Skin epidermis (tissue), 12 donors: ENCODE results near the gene KLHL13.
A peak's percentile ranks its signal among the peaks of the same experiment; 100 is the strongest.
"Not testable (repeated sequence)": the region's sequence is repeated elsewhere in the genome, so short reads cannot be mapped to it uniquely, and the experiment has no call there.

Experiments used
- H3K27ac ChIP-seq, 21 experiments: fragments of 200-600 bp; sonication (generic) in 11 of 21; one replicate each; pipeline ENCODE4 v1.5.0; 2020; ENCODE audit warnings: mild to moderate bottlenecking in 3 of 21, inconsistent platforms in 2 of 21, moderate library complexity in 2 of 21
- H3K4me3 ChIP-seq, 7 experiments: fragments of 200-600 bp; sonication (generic) in 2 of 7; one replicate each; pipeline ENCODE4 v1.5.0; 2020; ENCODE audit warnings: inconsistent platforms in 2 of 7, mild to moderate bottlenecking in 2 of 7, moderate library complexity in 1 of 7

Gene KLHL13

GRCh38 chrX:118116713-118117550 lies at the start of gene KLHL13:
KLHL13 (minus strand) TSS chrX:118116810; CDS start chrX:118028473, 88,337 bp downstream.
- Histone ChIP-seq H3K27ac (peak within 1 kb of the TSS in 14 of 21 experiments; percentile 25 to 79 (median 65)), H3K4me3 (peak within 1 kb of the TSS; percentile 38 to 58 (median 42))

DNA sequence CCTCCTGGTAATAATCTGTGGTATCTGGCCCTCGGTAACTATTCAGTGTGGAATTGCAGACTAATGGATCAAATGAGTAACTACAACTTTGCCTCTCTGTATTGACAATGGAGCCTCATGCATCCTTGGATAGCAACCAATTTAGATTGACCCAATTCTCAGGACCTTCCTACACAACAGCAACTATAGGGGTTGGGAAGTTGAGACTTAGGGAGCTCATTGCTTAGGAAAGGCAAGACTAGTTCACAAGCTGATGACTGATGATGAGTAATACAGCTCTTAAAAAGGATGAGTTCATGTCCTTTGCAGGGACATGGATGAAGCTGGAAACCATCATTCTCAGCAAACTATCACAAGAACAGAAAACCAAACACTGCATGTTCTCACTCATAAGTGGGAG lies 47.5 kb upstream of the KLHL13 start:
- Histone ChIP-seq H3K4me3 (no peak overlapping the region), H3K27ac (no peak overlapping the region)

DNA sequence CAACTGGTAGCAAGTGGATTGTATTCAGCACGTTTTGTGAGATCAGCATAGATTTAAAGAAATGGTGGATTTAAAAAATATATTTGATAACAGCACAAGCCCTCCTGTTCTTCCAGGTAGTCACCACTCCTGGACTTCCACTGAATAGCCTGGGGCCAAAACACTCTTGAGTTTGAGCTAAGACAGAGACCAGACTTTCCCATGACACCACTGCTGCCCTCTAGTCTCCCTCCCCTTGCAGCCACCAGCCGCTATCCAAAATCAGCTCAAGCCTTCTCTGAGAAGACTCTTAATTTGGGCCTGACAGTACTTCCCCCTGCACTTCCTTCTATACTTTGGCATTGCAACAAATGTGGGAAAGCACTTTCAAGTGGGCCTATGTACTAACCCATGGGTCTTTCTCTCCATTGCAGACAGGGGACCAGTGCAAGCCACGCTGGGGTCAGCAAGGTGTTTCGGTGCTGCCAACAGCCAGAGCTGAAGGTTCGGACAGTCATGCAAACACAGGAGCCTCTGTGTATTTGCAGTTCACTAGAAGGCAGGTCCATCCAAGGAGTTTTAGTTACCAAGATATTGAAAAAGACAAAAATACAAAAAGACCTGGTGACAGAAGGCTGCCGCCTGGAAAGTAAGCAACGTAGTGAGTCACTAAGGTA lies 40.5 kb upstream of the KLHL13 start:
- H3K4me3 ChIP-seq = no peak overlapping the region
- no peak overlapping the region for H3K27ac ChIP-seq

GRCh38 chrX:118156254-118156952 lies 39.8 kb upstream of the KLHL13 start:
- Histone ChIP-seq H3K27ac (no peak overlapping the region), H3K4me3 (no peak overlapping the region)

DNA sequence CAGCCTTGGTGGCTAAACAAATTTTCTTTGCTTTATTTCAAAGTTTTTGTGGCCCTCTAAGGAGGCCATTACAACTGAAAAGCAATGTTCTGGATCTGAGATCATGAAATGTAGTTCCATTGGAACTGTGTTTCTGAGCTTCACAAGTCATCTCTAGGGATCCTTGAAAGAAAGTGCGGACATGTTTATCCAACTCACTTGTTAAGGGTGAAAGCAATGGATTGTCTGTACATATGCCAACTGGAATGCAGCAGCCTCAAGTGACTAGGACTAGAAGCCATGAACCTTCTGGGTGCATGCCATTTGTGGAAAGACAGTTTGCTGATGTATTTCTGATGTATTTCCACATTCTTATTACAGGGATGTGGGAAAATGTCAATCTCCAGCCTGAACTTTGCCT lies 36.7 kb upstream of the KLHL13 start:
- Histone ChIP-seq H3K4me3 (no peak overlapping the region), H3K27ac (no peak overlapping the region)

GRCh38 chrX:118152721-118153120 lies 36.1 kb upstream of the KLHL13 start:
- H3K4me3 ChIP-seq = no peak overlapping the region
- H3K27ac ChIP-seq = no peak overlapping the region

DNA sequence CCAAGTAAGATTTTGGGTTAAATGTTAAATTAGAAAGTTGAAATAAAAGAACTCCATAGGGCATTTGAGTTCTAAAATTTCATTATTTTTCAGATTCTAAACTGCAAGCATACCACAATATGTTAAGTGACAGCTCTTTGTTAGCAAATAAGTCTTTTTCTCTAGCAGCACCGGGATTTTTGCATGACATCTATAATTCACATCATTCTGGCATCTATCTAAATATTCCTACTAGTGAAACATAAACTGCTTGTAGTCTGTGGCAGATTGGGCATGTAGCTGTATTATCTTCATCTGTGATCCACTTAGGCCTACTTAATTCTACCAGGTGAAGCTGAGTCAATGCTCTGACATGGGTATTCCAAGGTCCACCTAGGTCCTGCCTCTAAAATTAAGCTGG lies 32.1 kb upstream of the KLHL13 start:
- Histone ChIP-seq H3K27ac (no peak overlapping the region), H3K4me3 (no peak overlapping the region)

- not testable (repeated sequence) for H3K27ac ChIP-seq
These were observed 31.2 kb upstream of the KLHL13 start for GRCh38 chrX:118147771-118148170.

DNA sequence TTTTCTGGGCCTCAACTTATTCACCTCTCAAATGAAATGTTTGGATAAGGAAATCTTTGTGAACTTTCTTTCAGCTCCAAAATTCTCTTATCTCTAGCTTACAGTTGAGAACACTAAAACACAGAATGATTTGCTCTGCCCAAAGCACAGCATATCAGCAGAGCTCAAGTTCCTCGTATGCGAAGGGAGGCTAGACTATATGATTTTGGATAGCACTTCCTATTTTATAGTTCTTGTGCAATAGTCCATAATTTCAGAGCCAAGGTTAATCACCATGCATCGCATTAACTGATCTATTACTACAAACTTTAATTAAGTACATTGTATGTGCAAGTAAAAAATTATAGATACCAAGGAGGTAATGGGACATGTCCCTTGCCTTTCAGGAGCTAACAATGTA lies 27.0 kb upstream of the KLHL13 start:
- Histone ChIP-seq H3K4me3 (no peak overlapping the region), H3K27ac (no peak overlapping the region)

More at GRCh38 chrX:118147771-118148170, 31.2 kb upstream of the KLHL13 start:
- H3K4me3 ChIP-seq = not testable (repeated sequence)

DNA sequence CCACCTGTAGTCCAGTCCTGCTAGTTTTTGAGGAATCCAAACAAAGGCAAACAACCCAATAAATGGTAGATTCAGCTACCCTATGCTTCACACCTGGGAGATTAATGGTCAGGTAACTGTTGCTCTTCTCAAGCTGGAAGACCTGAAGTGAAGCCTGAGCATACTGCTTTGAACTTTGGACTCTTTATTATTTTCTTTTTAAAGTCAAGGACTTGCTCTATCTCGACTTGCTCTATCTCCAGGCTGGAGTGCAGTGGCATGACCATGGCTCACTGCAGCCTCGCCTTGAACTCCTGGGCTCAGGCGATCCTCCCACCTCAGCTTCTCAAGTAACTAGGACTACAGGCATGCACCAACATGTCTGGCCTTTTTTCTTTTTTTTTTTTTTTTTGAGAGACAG lies 14.7 kb upstream of the KLHL13 start:
- Histone ChIP-seq H3K27ac (no peak overlapping the region), H3K4me3 (no peak overlapping the region)

GRCh38 chrX:118129681-118130080 lies 13.1 kb upstream of the KLHL13 start:
- no peak overlapping the region for H3K27ac ChIP-seq

DNA sequence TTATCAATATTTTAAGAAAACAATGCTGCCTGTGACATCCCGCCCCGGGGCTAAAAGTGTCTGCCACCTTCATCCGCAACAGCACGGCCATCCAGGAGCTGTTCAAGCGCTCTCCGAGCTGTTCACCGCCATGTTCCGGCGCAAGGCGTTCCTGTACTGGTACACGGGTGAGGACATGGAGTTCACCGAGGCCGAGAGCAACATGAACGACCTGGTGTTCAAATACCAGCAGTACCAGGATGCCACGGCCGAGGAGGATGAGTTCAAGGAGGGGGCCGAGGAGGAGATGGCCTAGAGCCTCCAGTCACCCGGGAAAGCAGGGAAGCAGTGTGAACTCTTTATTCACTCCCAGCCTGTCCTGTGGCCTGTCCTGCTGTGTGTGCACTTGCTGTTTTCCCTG lies 12.1 kb upstream of the KLHL13 start:
- no peak overlapping the region for H3K27ac ChIP-seq
- H3K4me3 ChIP-seq = no peak overlapping the region

More at GRCh38 chrX:118129681-118130080, 13.1 kb upstream of the KLHL13 start:
- no peak overlapping the region for H3K4me3 ChIP-seq

DNA sequence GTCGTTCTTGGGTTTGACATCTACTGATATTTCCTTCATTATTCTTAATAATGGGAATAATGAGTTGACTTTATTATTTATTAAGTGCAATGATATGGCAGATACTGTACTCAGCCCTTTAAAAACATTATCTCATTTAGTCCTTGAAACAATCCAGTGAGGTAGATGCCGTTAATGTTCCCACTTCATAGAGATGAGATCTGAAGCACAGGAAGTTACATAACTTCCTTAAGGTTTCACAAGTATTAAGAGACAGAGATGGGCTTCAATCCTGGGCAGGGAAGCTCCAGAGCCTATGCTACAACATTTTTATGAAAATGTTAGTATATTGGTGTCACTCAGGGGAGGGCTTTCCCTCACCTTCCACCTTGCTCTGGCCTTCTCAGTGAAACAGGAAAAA lies 9.7 kb upstream of the KLHL13 start:
- no peak overlapping the region for H3K27ac ChIP-seq
- no peak overlapping the region for H3K4me3 ChIP-seq

GRCh38 chrX:118124243-118124642 lies 7.6 kb upstream of the KLHL13 start:
- not testable (repeated sequence) for H3K4me3 ChIP-seq, H3K27ac ChIP-seq

DNA sequence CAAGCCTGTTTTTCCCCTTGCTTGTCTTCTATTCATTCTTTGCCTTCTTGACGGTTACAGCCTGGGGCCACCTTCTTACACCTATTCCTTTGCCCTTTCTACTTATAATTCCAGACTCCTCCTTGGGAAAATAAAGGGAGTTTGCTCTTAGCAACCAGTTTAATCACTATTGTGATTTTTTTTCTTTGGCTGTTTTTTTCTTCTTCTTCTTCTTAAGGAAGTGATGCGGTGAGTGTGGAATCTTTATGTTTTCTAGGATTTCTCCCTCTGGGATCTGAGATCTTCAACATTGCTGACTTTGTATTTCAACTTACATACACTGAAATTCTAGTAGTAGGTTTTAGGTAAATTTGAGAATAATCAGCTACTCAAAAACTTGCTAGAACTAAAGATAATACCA lies 1.1 kb upstream of the KLHL13 start:
- Histone ChIP-seq H3K4me3 (no peak overlapping the region), H3K27ac (no peak overlapping the region)

DNA sequence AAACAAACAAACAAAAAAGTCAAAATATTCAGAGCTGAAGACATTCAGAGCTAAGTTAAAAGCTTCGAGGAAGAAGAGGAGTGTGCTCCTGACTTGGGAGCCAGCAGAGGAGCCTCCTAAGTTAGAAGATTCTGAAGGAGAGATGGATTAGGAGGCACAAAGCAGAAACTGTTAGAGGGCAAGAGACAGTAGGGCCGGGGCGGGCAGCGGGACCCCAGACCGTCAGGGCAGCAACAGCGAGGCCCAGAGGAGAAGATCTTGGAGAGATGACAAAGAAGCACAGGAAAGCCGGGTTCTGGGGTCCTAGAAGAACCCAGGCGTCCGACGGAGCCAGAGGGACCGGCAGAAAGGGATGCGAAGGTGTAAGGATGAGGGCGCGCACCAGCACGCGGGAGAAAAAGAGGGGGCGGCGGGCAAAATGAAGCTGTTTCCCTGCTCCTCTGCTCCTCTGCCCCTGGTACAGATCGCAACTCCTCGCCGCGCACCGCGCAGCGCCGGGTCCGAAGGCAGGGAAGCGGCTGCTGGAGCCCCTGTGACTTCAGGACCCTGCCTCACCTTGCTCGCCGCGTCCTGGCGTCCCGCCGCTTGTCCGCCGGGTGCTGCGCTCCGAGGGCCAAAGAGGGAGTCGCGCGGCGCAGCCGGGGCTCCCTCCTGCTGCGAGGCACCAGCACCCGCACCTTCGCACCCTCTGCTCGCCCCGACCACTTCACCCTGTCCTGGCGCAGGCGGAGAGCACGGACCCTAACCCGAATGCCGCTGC lies 477 bp downstream of the KLHL13 start:
- peak overlapping the region in 10 of 21 experiments; percentile 37 to 78 (median 56) for H3K27ac ChIP-seq

GRCh38 chrX:118114971-118115370 lies 1.6 kb downstream of the KLHL13 start:
- H3K4me3 ChIP-seq = no peak overlapping the region
- H3K27ac ChIP-seq = no peak overlapping the region

More for the DNA sequence above, 477 bp downstream of the KLHL13 start:
- peak overlapping the region; percentile 38 to 58 (median 42) for H3K4me3 ChIP-seq

- Histone ChIP-seq H3K4me3 (no peak overlapping the region), H3K27ac (no peak overlapping the region)
These were observed 7.5 kb downstream of the KLHL13 start for GRCh38 chrX:118109065-118109464.

- Histone ChIP-seq H3K4me3 (no peak overlapping the region), H3K27ac (no peak overlapping the region)
These were observed 8.3 kb downstream of the KLHL13 start for GRCh38 chrX:118108304-118108703.

DNA sequence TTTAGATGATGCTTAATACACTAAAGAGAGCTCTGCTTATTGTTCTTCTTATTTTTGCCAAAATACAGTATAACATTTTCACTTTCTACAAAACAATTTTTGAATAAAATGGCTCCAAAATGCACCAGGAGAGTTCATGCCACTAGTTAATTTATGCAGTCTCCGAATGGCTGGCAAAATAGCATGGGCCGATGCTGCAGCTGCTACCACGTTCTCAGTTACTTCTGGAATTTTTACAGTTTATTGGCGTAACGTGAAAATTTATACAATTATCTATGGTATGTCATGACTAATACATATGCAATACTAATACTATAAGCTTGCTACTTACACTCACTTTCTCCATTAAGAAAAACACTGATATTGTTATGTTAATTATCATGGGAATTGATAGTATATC lies 16.5 kb downstream of the KLHL13 start:
- no peak overlapping the region for H3K4me3 ChIP-seq
- H3K27ac ChIP-seq = no peak overlapping the region
